NCI-H446 (cell line): ENCODE measurements around the gene FAM174C.

ENCODE experiments used
- DNase-seq, 2 experiments: peaks; one replicate each; lab custom pipeline; 2025; lab: John Stamatoyannopoulos, UW

FAM174C gene

GRCh38 chr19:1286487-1287353 lies 11.4 kb downstream of the FAM174C start:
- DNase-seq = no peak

GRCh38 chr19:1287354-1288225 lies 12.3 kb downstream of the FAM174C start:
- no peak for DNase-seq

DNA sequence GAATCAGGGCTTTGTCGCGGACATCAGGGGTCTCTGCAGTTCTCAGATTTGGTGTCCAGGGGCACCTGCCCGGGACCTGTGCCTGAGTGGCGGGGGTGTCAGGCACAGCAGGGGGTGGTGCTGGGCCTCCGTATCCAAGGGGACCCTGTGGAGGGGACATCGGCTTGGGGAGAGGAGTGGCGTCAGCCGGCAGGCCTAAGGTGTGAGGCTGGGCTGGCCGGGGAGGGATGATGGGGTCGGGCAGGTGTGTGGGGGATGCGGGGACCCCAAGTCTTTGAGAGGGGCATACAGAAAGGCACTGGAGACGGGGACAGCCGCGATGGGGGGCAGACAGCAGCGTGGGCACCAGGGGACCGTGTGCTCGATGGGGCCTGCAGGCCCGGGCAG lies 12.9 kb downstream of the FAM174C start:
- no peak for DNase-seq

GRCh38 chr19:1288833-1289685 lies 13.7 kb downstream of the FAM174C start:
- no peak for DNase-seq

GRCh38 chr19:1289686-1290025 lies 14.3 kb downstream of the FAM174C start:
- DNase-seq = no peak

DNA sequence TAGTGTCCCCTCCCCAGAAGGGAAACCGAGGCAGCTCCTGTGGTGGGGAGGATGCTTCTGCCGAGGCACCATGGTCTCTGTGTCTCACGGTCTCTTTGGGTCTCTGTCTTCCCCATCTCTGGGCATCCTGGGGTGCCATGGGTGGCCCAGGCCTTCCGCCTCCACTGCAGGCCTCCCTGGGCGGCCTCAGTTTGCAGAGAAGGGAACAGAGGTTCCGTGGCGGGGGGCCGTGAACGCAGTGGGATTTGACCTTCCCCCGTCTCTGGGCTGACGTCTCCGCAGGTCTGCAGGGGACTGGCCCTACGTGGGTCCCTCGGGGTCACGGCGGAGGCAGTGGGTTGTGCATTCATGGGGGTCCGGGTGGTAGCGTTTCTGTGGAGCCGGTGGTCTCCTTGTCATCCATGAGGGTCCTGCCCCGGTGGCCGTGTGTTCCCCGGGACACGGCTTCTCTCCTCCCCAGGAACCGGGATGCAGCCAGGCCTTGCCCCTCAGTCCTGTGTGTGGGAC lies 14.9 kb downstream of the FAM174C start:
- DNase-seq = no peak

- DNase-seq = no peak
Measured at GRCh38 chr19:1290703-1291651, 15.6 kb downstream of the FAM174C start.

DNA sequence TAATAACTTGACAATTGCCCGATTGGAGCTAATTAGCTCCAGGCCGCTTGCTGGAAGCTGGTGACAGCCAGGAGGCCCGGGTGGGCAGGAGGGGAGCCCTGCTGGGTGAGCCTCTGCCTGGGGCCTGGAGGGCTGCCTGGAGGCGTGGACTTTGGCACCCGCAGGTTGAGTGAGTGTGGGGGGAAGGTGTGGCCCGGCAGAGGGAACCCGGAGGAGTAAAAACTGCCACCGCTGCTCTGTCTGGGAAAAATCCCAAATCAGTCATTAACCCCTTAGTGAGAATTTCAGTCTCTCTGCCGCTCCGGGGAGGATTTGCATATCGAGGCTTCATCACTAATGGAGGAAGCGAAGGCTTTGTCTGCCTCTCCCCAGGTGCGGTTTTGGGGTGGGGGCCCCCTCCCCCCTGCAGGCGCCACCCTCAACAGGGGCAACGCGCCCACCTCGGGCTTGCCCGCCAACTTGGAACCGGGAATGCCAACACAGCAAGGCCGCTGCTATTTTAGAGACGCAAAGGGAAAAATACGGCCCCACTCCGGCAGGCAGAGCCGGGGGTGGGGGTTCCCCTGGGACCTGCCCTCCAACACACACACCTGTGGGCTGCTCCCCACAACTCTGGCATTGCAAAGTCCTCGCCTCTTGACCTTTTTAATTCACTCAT lies 16.6 kb downstream of the FAM174C start:
- DNase-seq = peak in 1 of 2 experiments; percentile 63

- DNase-seq = no peak
Measured at GRCh38 chr19:1292419-1293151, 17.3 kb downstream of the FAM174C start.

DNA sequence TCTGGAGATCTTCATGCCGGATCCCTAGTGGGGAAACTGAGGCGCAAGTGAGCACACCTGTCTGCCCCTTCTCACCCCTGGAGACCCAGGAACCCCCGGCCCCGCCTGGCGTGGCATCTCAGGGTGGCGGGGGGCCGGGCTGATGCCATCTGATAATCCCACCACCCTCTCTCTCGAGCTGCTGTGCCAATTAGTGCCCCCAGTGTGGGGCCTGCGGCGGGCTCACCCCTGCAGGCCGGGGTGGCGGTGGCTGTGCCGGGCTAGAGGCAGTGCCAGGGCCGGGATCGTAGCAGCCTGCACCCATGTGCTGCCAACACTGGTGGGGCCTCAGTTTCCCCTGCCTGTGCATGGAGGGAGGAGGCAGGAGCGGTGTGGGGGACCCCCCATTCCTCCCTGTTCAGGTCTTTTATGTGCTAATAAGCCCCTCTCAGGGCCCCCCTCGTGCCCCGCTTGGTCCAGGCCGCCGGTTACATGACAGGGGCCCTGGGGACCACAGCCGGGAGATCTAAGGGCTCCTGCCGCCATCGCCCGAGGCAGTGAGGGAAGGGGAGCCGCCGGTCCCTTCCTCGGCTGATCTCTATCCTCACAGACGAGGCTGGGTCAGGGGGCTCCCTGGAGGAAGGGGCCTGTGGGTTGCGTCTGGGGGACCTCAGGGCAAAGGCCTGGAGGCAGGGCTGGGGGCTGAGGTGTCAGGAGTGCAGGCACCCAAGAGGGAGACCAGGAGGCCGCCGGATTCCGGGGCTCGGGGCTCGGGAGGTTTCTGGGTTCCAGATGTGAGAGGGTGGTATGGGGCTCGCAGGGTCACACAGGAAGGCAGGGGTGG lies 18.7 kb downstream of the FAM174C start:
- DNase-seq = no peak

DNA sequence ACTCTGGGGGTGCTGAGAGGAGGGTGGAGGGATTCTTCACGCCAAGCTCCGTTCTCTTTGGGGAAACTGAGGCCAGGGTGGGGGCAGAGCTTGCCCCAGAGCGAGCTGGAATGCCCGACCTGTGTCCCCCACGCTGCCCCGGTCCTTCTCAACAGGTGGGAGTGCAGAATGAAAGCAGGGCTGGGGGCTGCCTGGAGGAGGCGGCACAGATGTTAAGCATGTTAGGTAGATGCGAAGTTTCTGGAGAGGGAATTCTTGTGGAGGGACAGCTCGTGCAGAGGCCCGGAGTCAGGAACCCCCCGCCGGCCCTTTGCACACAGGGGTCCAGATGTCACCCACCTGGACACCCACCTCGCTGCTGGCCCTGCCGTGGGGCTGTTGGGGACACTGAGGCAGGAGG lies 19.4 kb downstream of the FAM174C start:
- no peak for DNase-seq

GRCh38 chr19:1295169-1296012 lies 20.1 kb downstream of the FAM174C start:
- no peak for DNase-seq

- DNase-seq = no peak
Measured at GRCh38 chr19:1296078-1296477, 20.7 kb downstream of the FAM174C start.

DNA sequence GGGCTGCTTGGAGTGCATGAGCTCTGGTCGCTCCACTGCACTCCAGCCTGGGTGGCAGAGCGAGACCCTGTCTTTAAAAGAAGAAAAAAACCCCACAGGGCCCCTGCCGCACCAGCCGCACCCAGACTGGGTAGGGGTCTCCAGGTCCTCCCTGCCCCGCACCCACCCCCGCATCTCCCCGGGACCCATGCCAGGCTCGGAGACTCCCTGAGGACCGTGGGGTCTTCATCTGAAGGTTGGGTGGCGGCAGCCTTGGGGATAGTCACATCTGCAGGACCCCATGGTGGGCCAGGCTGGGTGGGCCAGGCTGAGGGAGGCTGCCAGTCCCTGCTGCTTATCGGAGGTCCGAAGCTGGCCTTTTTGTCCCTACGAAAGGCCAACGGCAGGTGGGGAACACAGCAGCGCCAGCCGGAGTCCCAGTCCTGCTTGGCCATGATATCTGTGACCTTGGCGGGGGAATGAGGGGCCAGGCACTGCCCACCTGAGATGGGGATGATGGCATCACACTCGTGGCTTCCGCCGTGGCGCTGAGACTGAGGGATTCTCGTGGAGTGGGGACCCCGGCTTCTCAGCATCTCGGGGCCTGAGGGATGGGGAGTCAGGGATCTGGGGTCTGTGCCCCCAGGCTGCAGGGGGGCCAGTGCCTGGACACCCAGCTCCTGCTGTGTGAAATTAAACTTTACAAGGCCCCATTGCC lies 21.4 kb downstream of the FAM174C start:
- DNase-seq = no peak

- DNase-seq = no peak
Measured at GRCh38 chr19:1298235-1298634, 22.9 kb downstream of the FAM174C start.

DNA sequence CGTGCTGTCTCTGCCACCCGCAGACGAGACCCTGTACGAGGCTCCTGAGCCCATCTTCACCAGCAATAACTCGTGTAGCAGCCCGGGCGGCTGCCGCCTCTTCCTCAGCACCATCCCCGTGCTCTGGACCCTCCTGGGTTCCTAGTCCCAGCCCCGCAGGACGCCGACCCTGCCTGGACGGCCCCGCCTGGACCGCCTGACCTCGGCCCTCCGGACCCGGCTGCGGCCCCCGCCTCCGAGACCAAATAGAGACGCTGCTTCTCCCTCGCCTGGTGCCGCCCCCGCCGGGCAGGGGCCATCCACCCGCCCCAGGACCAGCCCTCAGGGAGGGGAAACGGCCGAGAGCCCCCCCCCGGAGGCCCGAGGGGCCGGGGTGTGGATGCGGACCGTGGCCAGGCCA lies 24.5 kb downstream of the FAM174C start:
- no peak for DNase-seq
